ENCODE data around the gene GOT2. TPM values are rescaled to one million over a fixed set of nuclear protein-coding genes. Genes with fewer than 3 reads are reported as not detected.

Gene GOT2
- total RNA-seq, 2 experiments from 2014 or later = 17.4 to 18.7 TPM

GRCh38 chr16:58734459-58734787 is 307 bp upstream of the GOT2 start:
- H3K27me3 Mint-ChIP-seq = no peaks in the 10 kb centered on the region
- ATAC-seq (ENCODE audit: poor library complexity) (peak; percentile 3), DNase-seq (no peak)
- H3K4me3 Mint-ChIP-seq = peak overlapping the region; percentile 99
- no peaks in the 10 kb centered on the region for H3K9me3 Mint-ChIP-seq
- no peaks in the 10 kb centered on the region for H3K36me3 ChIP-seq (ENCODE audit: insufficient read depth, low read length)
- H3K36me3 Mint-ChIP-seq (ENCODE audit: low read depth) = peaks cover 12% of the 10 kb centered on the region
- no peak overlapping the region for H3K27ac ChIP-seq (ENCODE audit: low read depth in 1 of 2, low read length in 2 of 2)
- ChIA-PET POLR2A (interaction anchor here (0.7 to 0.8 kb wide), 2 partner anchors 49 to 235 kb away, joined by 3 to 4 read pairs; partner anchors contain the start of gene SLC38A7), CTCF (interaction anchor here (0.7 to 1.7 kb wide), 4 partner anchors 22 to 1197 kb away, joined by 3 to 13 read pairs (median 4); partner anchors contain the start of gene CCDC102A)
- peak overlapping the region; percentile 92 for H3K4me3 ChIP-seq (ENCODE audit: low read length)
- peak overlapping the region; percentile 71 for H3K27ac Mint-ChIP-seq
- peaks cover 15% of the 10 kb centered on the region for H3K4me1 ChIP-seq (ENCODE audit: insufficient read depth, low read length)
- peaks cover 50% of the 10 kb centered on the region for H3K4me1 Mint-ChIP-seq (ENCODE audit: low read depth)
- H3K27me3 ChIP-seq (ENCODE audit: control insufficient read depth in 1 of 2, insufficient read depth in 2 of 2, low read length in 2 of 2) = no peaks in the 10 kb centered on the region
- no peaks in the 10 kb centered on the region for H3K9me3 ChIP-seq (ENCODE audit: control insufficient read depth in 1 of 2, insufficient read depth in 1 of 2, low read length in 2 of 2)
- intact Hi-C loops (cut with DNase I, micrococcal nuclease) = loop anchor here (1.0 to 5.0 kb wide), 3 partner anchors 22 to 102 kb away; no protein-coding TSS in a partner anchor
- TF ChIP-seq CTCF (IDR thresholded peaks at IDR 0.05) = peak; percentile 36

GRCh38 chr16:58733248-58733670 is 857 bp downstream of the GOT2 start:
- no peaks in the 10 kb centered on the region for H3K27me3 ChIP-seq (ENCODE audit: control insufficient read depth in 1 of 2, insufficient read depth in 2 of 2, low read length in 2 of 2)
- Mint-ChIP-seq H3K27ac (peak overlapping the region; percentile 71), H3K4me1 (ENCODE audit: low read depth) (peaks cover 57% of the 10 kb centered on the region), H3K4me3 (peak overlapping the region; percentile 99), H3K27me3 (no peaks in the 10 kb centered on the region), H3K9me3 (no peaks in the 10 kb centered on the region), H3K36me3 (ENCODE audit: low read depth) (peaks cover 12% of the 10 kb centered on the region)
- POLR2A ChIA-PET = no interaction called here
- DNase-seq (peak in 1 of 14 experiments; percentile 7), ATAC-seq (ENCODE audit: poor library complexity) (no peak)
- peak overlapping the region; percentile 92 for H3K4me3 ChIP-seq (ENCODE audit: low read length)
- H3K27ac ChIP-seq (ENCODE audit: low read depth in 1 of 2, low read length in 2 of 2) = no peak overlapping the region
- CTCF ChIA-PET = interaction anchor here (0.6 to 1.7 kb wide), 4 partner anchors 23 to 1196 kb away, joined by 3 to 13 read pairs (median 4); partner anchors contain the start of gene CCDC102A
- H3K9me3 ChIP-seq (ENCODE audit: control insufficient read depth in 1 of 2, insufficient read depth in 1 of 2, low read length in 2 of 2) = no peaks in the 10 kb centered on the region
- H3K36me3 ChIP-seq (ENCODE audit: insufficient read depth, low read length) = no peaks in the 10 kb centered on the region
- H3K4me1 ChIP-seq (ENCODE audit: insufficient read depth, low read length) = peaks cover 15% of the 10 kb centered on the region
- intact Hi-C loops (cut with DNase I, micrococcal nuclease) = loop anchor here in 1 of 2 experiments (5.0 kb wide), 2 partner anchors 46 to 101 kb away; no protein-coding TSS in a partner anchor
- no peak for TF ChIP-seq CTCF (IDR thresholded peaks at IDR 0.05)

- Histone ChIP-seq H3K27me3 (ENCODE audit: control insufficient read depth in 1 of 2, insufficient read depth in 2 of 2, low read length in 2 of 2) (no peaks in the 10 kb centered on the region), H3K36me3 (ENCODE audit: insufficient read depth, low read length) (no peaks in the 10 kb centered on the region), H3K4me3 (ENCODE audit: low read length) (peak overlapping the region; percentile 92), H3K27ac (ENCODE audit: low read depth in 1 of 2, low read length in 2 of 2) (no peak overlapping the region), H3K9me3 (ENCODE audit: control insufficient read depth in 1 of 2, insufficient read depth in 1 of 2, low read length in 2 of 2) (no peaks in the 10 kb centered on the region), H3K4me1 (ENCODE audit: insufficient read depth, low read length) (peaks cover 15% of the 10 kb centered on the region)
- intact Hi-C loops (cut with DNase I, micrococcal nuclease) = loop anchor here in 1 of 2 experiments (5.0 kb wide), 2 partner anchors 45 to 100 kb away; no protein-coding TSS in a partner anchor
- POLR2A ChIA-PET = interaction anchor here (1.6 kb wide), 1 partner anchor 49 kb away, joined by 4 read pairs; the partner anchor contains the start of gene SLC38A7
- Mint-ChIP-seq H3K4me3 (peak overlapping the region; percentile 99), H3K27ac (peak overlapping the region; percentile 71), H3K9me3 (no peaks in the 10 kb centered on the region), H3K27me3 (no peaks in the 10 kb centered on the region), H3K36me3 (ENCODE audit: low read depth) (peaks cover 12% of the 10 kb centered on the region), H3K4me1 (ENCODE audit: low read depth) (peaks cover 57% of the 10 kb centered on the region)
- CTCF ChIA-PET = interaction anchor here (1.5 kb wide), 1 partner anchor 396 kb away, joined by 3 read pairs; no protein-coding TSS in a partner anchor
- ATAC-seq (ENCODE audit: poor library complexity) (no peak), DNase-seq (no peak)
- no peak for TF ChIP-seq CTCF (IDR thresholded peaks at IDR 0.05)
Observed at GRCh38 chr16:58732545-58733247, 1.4 kb downstream of the GOT2 start.

All from CD4-positive, alpha-beta T cell (primary cell).